HepG2 (cell line): Measurements from ENCODE around the gene FGD6. TPM values are rescaled to one million over a fixed set of nuclear protein-coding genes. Genes with fewer than 3 reads are reported as not detected.
A peak's percentile ranks its signal among the peaks of the same experiment; 100 is the strongest.

Experiments used
- ARID4A ChIP-seq: sonication (generic); formaldehyde crosslinking; IDR thresholded peaks from 2 replicates; pipeline ENCODE4 v1.5.0; 2020; ENCODE audit warnings: mild to moderate bottlenecking, missing genetic modification reagents, borderline replicate concordance
- CBFB ChIP-seq: sonication (generic); formaldehyde crosslinking; IDR thresholded peaks from 2 replicates; pipeline ENCODE4 v1.4.0; 2020; ENCODE audit warnings: missing genetic modification reagents
- CBX1 ChIP-seq: IDR thresholded peaks from one replicate; pipeline ENCODE4 v1.6.1; 2016; ENCODE audit warnings: antibody characterized with exemption, low read depth
- GATAD1 ChIP-seq: IDR thresholded peaks from 2 replicates; pipeline ENCODE4 v1.6.1; 2016; ENCODE audit warnings: missing genetic modification reagents, missing compliant biosample characterization
- HNRNPK ChIP-seq: fragments of 200-400 bp; formaldehyde crosslinking; IDR thresholded peaks from 2 replicates; pipeline ENCODE4 v1.6.1; 2018; ENCODE audit warnings: low read length, low read depth, moderate library complexity, mild to moderate bottlenecking; ENCODE audit not compliant: poor library complexity, severe bottlenecking
- NONO ChIP-seq, 2 experiments: fragments of 450-650 bp in 1 of 2; sonication (generic) in 1 of 2; formaldehyde crosslinking in 1 of 2; IDR thresholded peaks in 1 of 2; conservative IDR thresholded peaks in 1 of 2; 2 replicates each; pipeline versions ENCODE4 v1.6.1 to v1.8.0; 2017 to 2022; ENCODE audit warnings: mild to moderate bottlenecking in 1 of 2, missing genetic modification reagents in 1 of 2, moderate library complexity in 1 of 2
- SCMH1 ChIP-seq: sonication (generic); formaldehyde crosslinking; IDR thresholded peaks from 2 replicates; pipeline ENCODE4 v1.9.0; 2021; ENCODE audit warnings: missing genetic modification reagents, mild to moderate bottlenecking, borderline replicate concordance
- SP1 ChIP-seq, 2 experiments: fragments of 450-650 bp in 1 of 2; sonication (generic) in 1 of 2; formaldehyde crosslinking in 1 of 2; IDR thresholded peaks; 2 replicates each; pipeline versions ENCODE4 v1.4.0 to v1.6.1; 2016 to 2020; ENCODE audit warnings: missing genetic modification reagents in 1 of 2
- ZFP36 ChIP-seq: fragments of 150-350 bp; IDR thresholded peaks from 2 replicates; pipeline ENCODE4 v1.6.1; 2018; ENCODE audit warnings: borderline replicate concordance, low read length, low read depth; ENCODE audit not compliant: partially characterized antibody
- ZMYM2 ChIP-seq: sonication (generic); formaldehyde crosslinking; IDR thresholded peaks from 2 replicates; pipeline ENCODE4 v1.8.0; 2022; ENCODE audit warnings: mild to moderate bottlenecking, missing genetic modification reagents
- ZNF556 ChIP-seq: sonication (generic); formaldehyde crosslinking; IDR thresholded peaks from 2 replicates; pipeline ENCODE4 v1.4.0; 2020; ENCODE audit warnings: mild to moderate bottlenecking, missing genetic modification reagents, borderline replicate concordance
- polyA plus RNA-seq, 8 experiments: library from polyadenylated mRNA; depleted of rRNA in 3 of 8; stranded (reverse) in 7 of 8; unstranded in 1 of 8; fragments of >200 nt; fragmentation: Illumina TruSeq in 4 of 8; extraction: Trizol in 4 of 8; gene quantifications; 2 replicates each; pipeline versions ENCODE4 v1.2.1 to v1.2.3, GENCODE V29; 2011 to 2016; ENCODE audit warnings: low read depth in 4 of 8, missing spikeins in 1 of 8, mixed read lengths in 1 of 8; ENCODE audit not compliant: insufficient read depth in 1 of 8
- total RNA-seq, 5 experiments: library from RNA; depleted of rRNA; stranded (reverse); fragments of >200 nt; fragmentation: Illumina TruSeq; extraction: Trizol; gene quantifications; 2 replicates each; pipeline ENCODE4 v1.2.3, GENCODE V29; 2016; ENCODE audit warnings: low read depth in 1 of 5
- TF ChIP-seq, protein P1 (sequence below): fragments of 450-650 bp; IDR thresholded peaks from 2 replicates; pipeline ENCODE4 v1.6.1; 2017; ENCODE audit warnings: mild to moderate bottlenecking
- TF ChIP-seq, protein P2 (sequence below): sonication (generic); formaldehyde crosslinking; conservative IDR thresholded peaks from 2 replicates; pipeline ENCODE4 v1.8.0; 2022; ENCODE audit warnings: missing genetic modification reagents
- TF ChIP-seq, protein P3 (sequence below): sonication (generic); formaldehyde crosslinking; IDR thresholded peaks from 2 replicates; pipeline ENCODE4 v1.5.1; 2020; ENCODE audit warnings: missing genetic modification reagents, mild to moderate bottlenecking, borderline replicate concordance

Gene FGD6
- total and polyA plus RNA-seq, 2 of the 13 experiments (the other 11 are each of a cell fraction or from before 2014, with no cell fraction given) = 2.2 to 4.3 TPM

DNA sequence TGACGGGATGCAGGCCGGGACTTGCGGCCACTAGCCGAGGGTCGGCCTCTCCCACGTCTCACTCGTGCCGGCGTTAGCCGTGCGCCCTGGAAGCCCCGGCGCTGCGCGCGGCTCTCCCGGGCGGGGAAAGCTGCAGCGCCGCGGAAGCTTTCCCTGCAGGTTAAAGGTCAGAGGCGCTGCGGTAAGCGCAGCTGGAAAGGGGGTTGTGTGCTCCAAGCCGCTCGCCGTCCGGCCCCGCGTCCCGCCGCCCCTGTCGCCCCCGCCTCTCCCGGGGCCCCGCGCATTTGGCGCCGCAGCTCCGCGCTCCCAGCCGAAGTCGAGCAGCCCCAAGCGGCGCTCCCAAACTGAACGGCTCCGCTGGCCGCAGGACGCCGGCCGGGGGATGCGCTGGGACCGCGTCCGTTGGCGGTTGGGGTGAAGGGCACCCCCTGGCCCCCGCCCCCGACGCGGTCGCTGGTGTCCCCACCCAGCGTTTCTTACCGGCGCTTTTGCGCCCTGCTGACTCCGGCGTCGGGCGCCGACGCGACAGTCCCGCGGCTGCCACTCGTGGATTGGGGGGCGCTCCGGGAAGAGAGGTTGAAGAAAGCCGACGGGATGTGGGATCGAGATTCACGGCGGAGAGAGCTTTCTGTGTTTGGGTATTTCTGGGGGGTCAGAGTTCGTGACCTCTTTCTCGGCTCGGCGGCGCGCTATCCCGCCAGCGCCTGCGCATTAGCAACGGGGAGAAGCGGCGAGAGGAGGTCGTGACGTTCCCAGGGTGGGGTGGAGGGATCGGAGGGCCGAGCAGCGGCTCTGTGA lies 144.2 kb downstream of the FGD6 start, which contains the start of gene NR2C1 (continued):
- TF ChIP-seq GATAD1 (CRISPR knock-in tag) (peak; percentile 88), NONO (IDR thresholded peaks at IDR 0.05) (no peak), NONO (CRISPR knock-in tag; conservative IDR thresholded peaks at IDR 0.05) (peak; percentile 76), SCMH1 (no peak), ARID4A (CRISPR knock-in tag) (peak; percentile 92), ZNF556 (peak; percentile 28; the same call in 1 of the 2 replicates), ZFP36 (no peak), CBX1 (peak; percentile 36), HNRNPK (no peak), CBFB (peak; percentile 75), ZMYM2 (CRISPR knock-in tag) (no peak), SP1 (IDR thresholded peaks at IDR 0.05) (no peak), SP1 (CRISPR knock-in tag; IDR thresholded peaks at IDR 0.05) (peak; percentile 48)
- TF ChIP-seq, protein P1, sequence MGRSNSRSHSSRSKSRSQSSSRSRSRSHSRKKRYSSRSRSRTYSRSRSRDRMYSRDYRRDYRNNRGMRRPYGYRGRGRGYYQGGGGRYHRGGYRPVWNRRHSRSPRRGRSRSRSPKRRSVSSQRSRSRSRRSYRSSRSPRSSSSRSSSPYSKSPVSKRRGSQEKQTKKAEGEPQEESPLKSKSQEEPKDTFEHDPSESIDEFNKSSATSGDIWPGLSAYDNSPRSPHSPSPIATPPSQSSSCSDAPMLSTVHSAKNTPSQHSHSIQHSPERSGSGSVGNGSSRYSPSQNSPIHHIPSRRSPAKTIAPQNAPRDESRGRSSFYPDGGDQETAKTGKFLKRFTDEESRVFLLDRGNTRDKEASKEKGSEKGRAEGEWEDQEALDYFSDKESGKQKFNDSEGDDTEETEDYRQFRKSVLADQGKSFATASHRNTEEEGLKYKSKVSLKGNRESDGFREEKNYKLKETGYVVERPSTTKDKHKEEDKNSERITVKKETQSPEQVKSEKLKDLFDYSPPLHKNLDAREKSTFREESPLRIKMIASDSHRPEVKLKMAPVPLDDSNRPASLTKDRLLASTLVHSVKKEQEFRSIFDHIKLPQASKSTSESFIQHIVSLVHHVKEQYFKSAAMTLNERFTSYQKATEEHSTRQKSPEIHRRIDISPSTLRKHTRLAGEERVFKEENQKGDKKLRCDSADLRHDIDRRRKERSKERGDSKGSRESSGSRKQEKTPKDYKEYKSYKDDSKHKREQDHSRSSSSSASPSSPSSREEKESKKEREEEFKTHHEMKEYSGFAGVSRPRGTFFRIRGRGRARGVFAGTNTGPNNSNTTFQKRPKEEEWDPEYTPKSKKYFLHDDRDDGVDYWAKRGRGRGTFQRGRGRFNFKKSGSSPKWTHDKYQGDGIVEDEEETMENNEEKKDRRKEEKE = no peak
- TF ChIP-seq, protein P2, sequence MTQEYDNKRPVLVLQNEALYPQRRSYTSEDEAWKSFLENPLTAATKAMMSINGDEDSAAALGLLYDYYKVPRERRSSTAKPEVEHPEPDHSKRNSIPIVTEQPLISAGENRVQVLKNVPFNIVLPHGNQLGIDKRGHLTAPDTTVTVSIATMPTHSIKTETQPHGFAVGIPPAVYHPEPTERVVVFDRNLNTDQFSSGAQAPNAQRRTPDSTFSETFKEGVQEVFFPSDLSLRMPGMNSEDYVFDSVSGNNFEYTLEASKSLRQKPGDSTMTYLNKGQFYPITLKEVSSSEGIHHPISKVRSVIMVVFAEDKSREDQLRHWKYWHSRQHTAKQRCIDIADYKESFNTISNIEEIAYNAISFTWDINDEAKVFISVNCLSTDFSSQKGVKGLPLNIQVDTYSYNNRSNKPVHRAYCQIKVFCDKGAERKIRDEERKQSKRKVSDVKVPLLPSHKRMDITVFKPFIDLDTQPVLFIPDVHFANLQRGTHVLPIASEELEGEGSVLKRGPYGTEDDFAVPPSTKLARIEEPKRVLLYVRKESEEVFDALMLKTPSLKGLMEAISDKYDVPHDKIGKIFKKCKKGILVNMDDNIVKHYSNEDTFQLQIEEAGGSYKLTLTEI (CRISPR knock-in tag) = no peak
- TF ChIP-seq, protein P3, sequence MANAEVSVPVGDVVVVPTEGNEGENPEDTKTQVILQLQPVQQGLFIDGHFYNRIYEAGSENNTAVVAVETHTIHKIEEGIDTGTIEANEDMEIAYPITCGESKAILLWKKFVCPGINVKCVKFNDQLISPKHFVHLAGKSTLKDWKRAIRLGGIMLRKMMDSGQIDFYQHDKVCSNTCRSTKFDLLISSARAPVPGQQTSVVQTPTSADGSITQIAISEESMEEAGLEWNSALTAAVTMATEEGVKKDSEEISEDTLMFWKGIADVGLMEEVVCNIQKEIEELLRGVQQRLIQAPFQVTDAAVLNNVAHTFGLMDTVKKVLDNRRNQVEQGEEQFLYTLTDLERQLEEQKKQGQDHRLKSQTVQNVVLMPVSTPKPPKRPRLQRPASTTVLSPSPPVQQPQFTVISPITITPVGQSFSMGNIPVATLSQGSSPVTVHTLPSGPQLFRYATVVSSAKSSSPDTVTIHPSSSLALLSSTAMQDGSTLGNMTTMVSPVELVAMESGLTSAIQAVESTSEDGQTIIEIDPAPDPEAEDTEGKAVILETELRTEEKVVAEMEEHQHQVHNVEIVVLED (CRISPR knock-in tag) = peak; percentile 64; the same call in 1 of the 2 replicates
